NCI-H1092 (cell line): ENCODE measurements around the gene RECQL5.
"Not testable (repeated sequence)": the region's sequence is repeated elsewhere in the genome, so short reads cannot be mapped to it uniquely, and the experiment has no call there.

Experiments used
- DNase-seq: peaks from one replicate; lab custom pipeline; 2025; lab: John Stamatoyannopoulos, UW

Gene RECQL5

DNA sequence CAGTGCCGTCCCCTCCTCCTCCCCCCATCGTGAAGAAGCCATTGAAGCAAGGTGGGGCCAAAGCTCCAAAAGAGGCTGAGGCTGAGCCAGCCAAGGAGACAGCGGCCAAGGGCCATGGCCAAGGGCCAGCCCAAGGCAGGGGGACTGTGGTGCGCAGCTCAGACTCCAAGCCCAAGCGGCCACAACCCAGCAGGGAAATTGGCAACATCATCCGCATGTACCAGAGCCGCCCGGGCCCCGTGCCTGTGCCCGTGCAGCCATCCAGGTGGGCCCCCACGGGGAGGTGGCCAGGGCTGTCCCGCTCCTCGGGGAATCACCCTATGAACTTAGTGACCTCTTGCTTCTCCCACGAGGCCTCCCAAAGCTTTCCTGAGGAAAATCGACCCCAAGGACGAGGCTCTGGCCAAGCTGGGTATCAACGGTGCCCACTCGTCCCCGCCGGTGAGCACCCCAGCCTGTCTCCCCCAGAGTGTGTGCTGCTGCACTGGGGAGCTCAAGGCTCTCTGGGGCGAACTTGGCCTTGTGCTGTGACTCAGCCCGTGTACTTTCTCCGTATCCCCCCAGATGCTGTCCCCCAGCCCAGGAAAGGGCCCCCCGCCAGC lies 50.3 kb downstream of the RECQL5 start:
- DNase-seq: no peak

GRCh38 chr17:75615301-75615700 lies 51.7 kb downstream of the RECQL5 start:
- no peak for DNase-seq

- no peak for DNase-seq
Observed at GRCh38 chr17:75614556-75615270, 52.2 kb downstream of the RECQL5 start.

DNA sequence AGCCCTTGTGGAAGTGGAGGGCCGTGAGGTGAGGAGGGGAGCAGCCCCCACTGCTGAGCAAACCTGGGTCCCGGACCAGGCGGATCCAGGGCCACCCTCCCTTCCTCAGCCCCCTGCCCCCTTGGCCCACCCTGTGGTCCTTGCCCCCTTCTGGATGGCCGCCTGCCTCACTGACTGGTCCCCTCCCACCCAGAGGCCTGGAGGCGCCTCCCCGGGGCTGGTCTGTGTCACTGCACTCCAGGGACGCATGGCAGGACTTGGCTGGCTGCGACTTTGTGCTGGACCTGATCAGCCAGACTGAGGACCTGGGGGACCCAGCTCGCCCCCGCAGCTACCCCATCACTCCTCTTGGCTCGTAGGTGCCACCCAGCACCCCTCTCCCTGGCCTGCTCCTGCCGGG lies 52.9 kb downstream of the RECQL5 start:
- DNase-seq: no peak

DNA sequence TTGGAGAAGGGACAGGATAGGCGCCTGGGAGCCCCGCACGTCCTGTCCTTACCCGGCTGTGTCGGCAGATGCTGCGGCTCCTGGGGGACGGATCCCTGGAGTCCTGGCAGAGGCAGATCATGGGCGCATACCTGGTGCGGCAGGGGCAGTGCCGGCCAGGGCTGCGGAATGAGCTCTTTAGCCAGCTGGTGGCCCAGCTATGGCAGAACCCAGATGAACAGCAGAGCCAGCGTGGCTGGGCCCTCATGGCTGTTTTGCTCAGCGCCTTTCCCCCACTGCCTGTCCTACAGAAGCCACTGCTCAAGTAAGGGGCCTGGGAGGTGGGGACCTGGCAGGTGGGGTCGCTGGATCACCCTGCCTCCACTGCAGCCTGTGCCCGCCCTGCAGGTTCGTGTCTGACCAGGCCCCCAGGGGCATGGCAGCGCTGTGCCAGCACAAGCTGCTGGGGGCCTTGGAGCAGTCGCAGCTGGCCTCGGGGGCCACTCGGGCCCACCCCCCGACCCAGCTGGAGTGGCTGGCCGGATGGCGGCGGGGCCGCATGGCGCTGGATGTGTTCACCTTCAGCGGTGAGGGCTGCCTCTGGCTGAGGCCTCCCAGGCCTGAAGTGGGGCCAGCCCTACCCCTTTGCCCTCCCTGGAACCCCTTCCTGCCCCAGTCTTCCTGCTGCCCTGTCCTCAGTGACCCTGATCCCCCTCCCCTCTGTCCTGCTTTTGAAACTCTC lies 53.9 kb downstream of the RECQL5 start:
- no peak for DNase-seq

GRCh38 chr17:75611851-75612429 lies 55.0 kb downstream of the RECQL5 start:
- no peak for DNase-seq

DNA sequence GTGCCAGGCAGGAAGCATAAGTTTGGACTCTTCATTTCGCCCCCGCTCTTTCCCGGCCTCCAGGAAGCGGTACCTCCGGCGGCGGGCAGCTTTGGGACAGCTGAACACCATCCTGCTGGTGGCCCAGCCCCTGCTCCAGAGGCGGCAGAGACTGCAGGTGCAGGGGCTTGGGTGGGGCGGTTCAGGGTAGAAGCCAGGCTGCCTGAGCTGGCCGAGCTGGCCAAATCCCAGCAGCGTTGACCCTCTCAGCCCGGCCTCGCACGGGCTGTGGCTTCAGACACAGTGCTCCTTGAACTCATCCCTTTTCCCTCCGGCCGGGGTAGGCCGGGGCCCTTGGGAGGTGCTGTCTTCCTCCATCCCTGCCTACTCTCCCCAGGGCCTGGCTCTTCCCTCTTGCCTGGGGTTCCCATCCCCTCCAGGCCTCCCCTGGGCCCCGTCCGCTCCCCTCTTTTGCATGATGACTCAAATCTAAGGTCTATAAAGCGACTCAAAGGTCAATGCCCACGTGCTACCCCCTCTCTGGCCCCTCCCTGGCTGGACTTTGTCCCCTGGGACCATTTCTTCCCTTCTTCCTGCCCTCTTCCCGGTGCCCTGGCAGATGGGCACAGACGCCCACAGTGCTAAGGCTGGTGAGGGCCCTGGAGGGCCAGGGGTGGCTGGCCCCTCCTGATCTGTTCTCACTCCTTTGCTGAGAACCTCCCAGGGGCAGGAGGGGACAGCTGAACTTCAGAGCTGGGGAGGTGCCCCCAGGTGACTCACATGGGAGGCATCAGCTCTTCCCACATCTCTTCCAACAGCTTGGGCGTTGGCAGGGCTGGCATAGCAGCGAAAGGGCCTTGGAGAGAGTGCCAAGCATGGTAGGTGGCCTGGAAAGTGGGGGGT lies 56.6 kb downstream of the RECQL5 start:
- no peak for DNase-seq

GRCh38 chr17:75607086-75607485 lies 59.9 kb downstream of the RECQL5 start:
- DNase-seq: no peak

DNA sequence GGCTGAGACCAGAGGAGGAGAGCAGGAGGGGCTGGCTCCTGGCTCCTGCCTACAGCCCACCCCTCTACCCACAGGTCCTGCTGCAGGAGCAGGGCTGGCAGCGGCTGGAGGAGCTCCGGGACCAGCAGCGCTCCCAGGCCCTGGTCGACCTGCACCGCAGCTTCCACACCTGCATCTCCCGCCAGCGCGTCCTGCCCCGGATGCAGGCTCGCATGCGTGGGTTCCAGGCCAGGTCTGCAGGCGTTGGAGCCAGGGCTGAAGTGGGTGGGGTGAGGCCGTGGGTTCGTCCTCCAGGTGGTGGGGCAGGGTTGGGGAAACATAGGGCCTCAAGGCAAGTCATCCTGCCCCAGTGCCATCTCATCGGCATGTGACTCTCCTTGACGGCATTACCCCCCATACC lies 61.2 kb downstream of the RECQL5 start:
- DNase-seq: no peak

DNA sequence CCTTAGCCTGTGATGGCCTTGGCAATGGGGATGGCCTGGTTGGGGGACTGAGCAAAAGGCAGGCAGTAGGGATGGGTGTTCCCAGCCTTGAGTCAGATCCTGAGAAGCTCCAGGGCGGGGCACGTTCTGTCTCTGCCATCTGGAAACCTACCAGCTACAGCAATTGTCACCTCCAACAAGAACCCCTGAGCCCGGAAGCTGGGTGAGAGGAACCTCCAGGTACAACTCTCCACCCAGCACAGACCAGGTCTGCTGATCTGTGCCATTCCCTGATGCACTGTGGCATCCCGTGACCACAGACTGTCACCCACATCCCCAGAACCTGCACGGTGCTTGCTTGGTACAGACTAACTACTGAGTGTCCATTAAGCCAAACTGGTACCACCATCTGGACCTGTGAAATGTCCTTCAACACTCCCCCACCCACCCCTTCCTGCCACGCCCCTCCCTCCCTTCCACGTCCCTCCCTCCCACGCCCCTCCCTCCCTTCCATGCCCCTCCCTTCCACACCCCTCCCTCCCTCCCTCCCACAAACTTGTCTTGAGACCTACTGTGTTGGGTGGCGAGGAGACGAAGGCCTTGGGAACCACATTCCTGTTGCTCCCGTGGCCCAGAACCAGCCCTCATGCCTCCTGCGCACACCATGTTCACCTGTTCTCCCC lies 62.8 kb downstream of the RECQL5 start:
- no peak for DNase-seq

DNA sequence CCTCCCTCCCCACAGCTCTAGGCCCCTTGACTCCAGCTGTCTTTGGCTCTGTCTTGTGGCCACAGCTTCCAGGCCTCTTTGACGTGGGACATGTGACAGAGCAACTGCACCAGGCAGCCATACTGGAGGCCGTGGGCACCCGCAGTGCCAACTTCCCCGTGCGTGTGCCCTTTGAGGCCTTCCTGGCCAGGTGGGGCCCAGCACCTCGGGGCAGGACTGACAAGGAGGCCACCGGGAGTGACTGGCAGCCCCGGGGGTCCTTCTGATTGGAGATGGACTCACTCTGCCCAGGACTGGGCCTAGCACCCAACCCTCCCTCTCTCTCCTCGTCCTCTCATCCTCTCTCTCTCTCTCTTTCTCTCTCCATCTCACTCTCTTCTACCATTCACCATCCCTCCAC lies 63.8 kb downstream of the RECQL5 start:
- no peak for DNase-seq

DNA sequence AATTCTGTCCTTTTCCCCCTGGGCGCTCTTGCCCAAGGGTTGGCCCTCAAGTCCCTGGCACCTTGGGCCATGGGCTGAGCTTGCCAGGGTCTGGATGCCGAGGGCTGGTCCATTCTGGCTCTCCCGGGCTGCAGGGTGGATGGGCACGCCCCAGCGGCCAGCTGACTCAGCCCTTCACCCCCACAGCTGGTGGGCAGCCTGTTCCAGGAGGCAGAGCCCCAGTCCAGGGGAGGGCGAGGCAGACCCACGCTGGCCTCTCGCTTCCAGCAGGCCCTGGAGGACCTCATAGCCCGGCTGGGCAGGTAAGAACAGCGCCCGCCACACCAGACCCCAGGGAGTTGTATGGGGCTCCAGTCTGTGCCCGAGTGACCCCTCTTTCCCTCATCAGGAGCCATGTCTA lies 64.3 kb downstream of the RECQL5 start:
- DNase-seq: no peak

GRCh38 chr17:75601057-75601987 lies 65.6 kb downstream of the RECQL5 start:
- peak; percentile 38 for DNase-seq

- no peak for DNase-seq
Observed at GRCh38 chr17:75596320-75597087, 70.5 kb downstream of the RECQL5 start.

DNA sequence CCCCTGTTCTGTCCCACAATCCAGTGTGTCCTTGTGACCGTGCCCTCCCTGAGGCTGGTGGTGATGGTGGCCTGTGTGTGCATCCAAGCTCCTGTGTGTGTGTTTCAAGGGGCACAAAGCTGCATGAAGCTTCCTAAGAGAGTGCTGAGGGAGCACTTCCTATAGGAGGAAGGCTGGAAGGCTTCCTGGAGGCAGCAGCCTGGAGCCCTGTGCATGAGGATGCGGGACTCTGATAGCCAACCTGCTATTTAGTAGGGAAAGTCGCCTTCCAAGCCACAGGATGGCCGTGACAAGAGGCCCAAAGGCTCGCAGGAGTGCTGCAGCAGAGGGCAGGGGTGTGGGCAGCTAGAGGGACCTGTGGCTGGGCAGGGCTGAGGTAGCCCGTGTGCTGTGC lies 71.0 kb downstream of the RECQL5 start:
- DNase-seq: no peak

GRCh38 chr17:75595284-75595919 lies 71.6 kb downstream of the RECQL5 start:
- DNase-seq: no peak

DNA sequence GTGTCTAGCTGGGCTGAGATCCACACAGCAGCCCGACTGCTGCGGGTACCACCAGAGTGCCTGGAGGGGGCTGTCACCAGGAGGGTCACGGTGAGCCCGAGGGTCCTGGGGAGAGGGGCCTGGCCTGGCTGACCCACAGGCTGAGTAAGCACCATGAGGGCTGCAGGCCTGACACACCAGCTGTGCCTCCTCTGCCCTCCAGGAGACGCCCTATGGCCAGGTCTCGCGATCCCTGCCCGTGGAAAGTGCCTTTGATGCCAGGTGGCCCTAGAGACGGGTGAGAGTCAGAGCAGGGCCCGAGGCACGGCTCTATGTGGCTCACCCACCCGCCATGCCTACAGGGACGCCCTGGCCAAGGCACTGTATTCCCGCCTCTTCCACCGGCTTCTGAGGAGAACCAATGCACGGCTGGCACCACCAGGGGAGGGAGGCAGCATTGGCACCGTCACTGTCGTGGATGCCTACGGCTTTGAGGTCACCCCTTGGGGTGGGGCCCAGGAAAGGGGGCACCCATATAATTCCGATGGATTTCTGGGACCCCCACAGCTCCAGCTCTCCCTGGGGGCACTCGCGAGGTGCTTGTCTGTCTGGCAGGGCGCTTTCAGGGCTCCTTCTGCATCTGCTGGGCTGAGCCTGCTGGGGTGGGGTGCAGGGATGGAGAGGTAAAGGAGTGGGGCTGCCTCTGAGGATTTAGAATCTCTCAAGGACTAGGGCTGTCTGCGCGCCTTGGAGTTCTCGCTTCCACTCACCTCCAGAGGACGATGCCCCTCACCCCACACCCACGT lies 72.3 kb downstream of the RECQL5 start:
- peak; percentile 27 for DNase-seq

DNA sequence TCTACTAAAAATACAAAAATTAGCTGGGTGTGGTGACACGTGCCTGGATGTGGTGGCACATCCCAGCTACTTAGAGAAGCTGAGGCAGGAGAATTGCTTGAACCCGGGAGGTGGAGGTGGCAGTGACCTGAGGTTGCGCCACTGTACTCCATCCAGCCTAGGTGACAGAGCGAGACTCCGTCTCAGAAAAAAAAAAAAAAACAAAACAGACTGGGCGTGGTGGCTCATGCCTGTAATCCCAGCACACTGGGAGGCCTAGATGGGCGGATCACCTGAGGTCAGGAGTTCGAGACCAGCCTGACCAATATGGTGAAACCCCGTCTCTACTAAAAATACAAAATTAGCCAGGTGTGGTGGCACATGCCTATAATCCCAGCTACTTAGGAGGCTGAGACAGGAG lies 73.5 kb downstream of the RECQL5 start:
- not testable (repeated sequence) for DNase-seq
